Smooth muscle cell (in vitro differentiated cells): ENCODE measurements around the gene KLB. TPM values are rescaled to one million over a fixed set of nuclear protein-coding genes. Genes with fewer than 3 reads are reported as not detected.

Source experiments
- DNase-seq: peaks from one replicate; lab custom pipeline; 2025; ENCODE audit not compliant: unreplicated experiment; lab: John Stamatoyannopoulos, UW
- H2AFZ ChIP-seq: fragments of 200-600 bp; sonication (generic); 2 replicates; pipeline ENCODE4 v1.6.0; 2016; ENCODE audit warnings: antibody characterized with exemption, low read depth, mild to moderate bottlenecking
- H3F3A ChIP-seq: fragments of 200-600 bp; sonication (generic); 2 replicates; pipeline ENCODE4 v1.6.0; 2017; ENCODE audit warnings: antibody characterized with exemption, low read depth
- H3K27ac ChIP-seq: fragments of 200-600 bp; sonication (generic); 2 replicates; pipeline ENCODE4 v1.5.1; 2016; ENCODE audit warnings: low read depth, mild to moderate bottlenecking
- H3K27me3 ChIP-seq: fragments of 200-600 bp; sonication (generic); 2 replicates; pipeline ENCODE4 v1.6.1; 2016; ENCODE audit warnings: low read depth, mild to moderate bottlenecking
- H3K36me3 ChIP-seq: fragments of 200-600 bp; sonication (generic); 2 replicates; pipeline ENCODE4 v1.5.1; 2016; ENCODE audit warnings: low read depth
- H3K4me1 ChIP-seq: fragments of 200-600 bp; sonication (generic); 2 replicates; pipeline ENCODE4 v1.5.1; 2016; ENCODE audit warnings: low read depth
- H3K4me2 ChIP-seq: fragments of 200-600 bp; sonication (generic); 2 replicates; pipeline ENCODE4 v1.6.0; 2016; ENCODE audit warnings: mild to moderate bottlenecking
- H3K4me3 ChIP-seq: fragments of 200-600 bp; sonication (generic); 2 replicates; pipeline ENCODE4 v1.5.1; 2016; ENCODE audit warnings: mild to moderate bottlenecking
- H3K79me2 ChIP-seq: fragments of 200-600 bp; sonication (generic); 2 replicates; pipeline ENCODE4 v1.6.0; 2016; ENCODE audit warnings: low read depth, mild to moderate bottlenecking
- H3K9ac ChIP-seq: fragments of 200-600 bp; sonication (generic); 2 replicates; pipeline ENCODE4 v1.6.0; 2016; ENCODE audit warnings: low read depth
- H3K9me3 ChIP-seq: fragments of 200-600 bp; sonication (generic); replicated peaks from 2 replicates; pipeline ENCODE4 v1.5.1; 2016; ENCODE audit warnings: low read depth
- H4K20me1 ChIP-seq: fragments of 200-600 bp; sonication (generic); 2 replicates; pipeline ENCODE4 v1.6.0; 2016; ENCODE audit warnings: low read depth
- WGBS: methylation state at CpG from one replicate; pipeline ENCODE4 v1.1.7; 2016; ENCODE audit warnings: low lambda C conversion rate; 5-methylcytosine and 5-hydroxymethylcytosine counted together
- polyA plus RNA-seq: library from polyadenylated mRNA; unstranded; fragments of >200 nt; fragmentation: Nextera tagmentation; extraction: Ambion mirVana; gene quantifications from 2 replicates; pipeline ENCODE4 v1.2.1, GENCODE V29; 2016
- total RNA-seq: library from RNA; depleted of rRNA; stranded (reverse); fragments of >200 nt; gene quantifications from 2 replicates; pipeline ENCODE4 v1.2.3, GENCODE V29; 2014
- TF ChIP-seq, protein P1 (sequence below): fragments of 200-600 bp; sonication (generic); IDR thresholded peaks from 2 replicates; pipeline ENCODE4 v1.5.1; 2017; ENCODE audit warnings: borderline replicate concordance, mild to moderate bottlenecking, antibody characterized with exemption; ENCODE audit not compliant: insufficient read depth, poor library complexity, severe bottlenecking

KLB gene
- total and polyA plus RNA-seq, 2 experiments from 2014 or later = 0.04 TPM; not detected in 1

DNA sequence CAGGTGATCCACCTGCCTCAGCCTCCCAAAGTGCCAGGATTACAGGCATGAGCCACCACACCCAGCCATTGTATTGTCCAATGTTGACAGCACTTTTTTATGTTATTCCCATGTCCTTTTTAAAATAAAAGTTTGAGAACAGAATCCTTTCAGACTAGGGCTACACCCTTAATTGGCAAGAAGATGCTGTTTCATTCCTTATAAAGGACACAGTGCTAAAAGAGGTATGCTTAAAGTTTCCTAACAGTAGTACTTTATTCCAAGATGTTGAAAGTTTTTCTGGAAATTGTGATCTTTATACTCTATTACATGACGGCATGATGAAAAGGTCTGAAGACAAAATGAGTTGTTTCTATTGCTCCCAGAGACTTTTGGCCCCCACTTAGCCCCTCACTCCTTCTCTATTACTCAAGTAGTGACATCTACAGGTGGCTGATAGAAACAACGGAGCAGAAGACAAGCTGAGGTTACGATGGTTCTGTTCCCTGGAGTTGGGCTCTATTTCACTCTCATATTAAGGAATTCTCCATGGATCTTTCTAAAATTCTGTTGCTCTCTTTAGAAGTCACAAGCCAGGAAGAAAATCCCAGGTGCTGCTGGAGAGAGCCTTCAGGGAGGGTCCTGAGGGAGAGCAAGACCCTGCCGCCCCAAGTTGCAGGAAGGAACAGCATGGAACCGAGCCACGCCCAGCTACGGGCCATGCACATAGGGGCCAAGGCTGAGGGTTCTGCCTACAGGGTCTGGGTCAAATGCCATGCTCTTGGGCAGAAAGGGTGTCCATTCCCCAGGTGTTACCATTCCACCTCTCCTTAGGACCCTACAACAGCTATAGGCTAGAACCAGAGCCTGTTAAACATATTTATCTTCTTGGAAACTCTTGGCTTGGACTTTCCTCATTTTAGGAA lies 29.2 kb downstream of the KLB start:
- Histone ChIP-seq H3K4me3 (no peak overlapping the region), H4K20me1 (no peaks in the 10 kb centered on the region), H3K4me2 (no peak overlapping the region), H3K27ac (no peak overlapping the region), H3K27me3 (peaks cover 5% of the 10 kb centered on the region), H2AFZ (no peak overlapping the region), H3K79me2 (no peaks in the 10 kb centered on the region), H3F3A (no peaks in the 10 kb centered on the region), H3K36me3 (no peaks in the 10 kb centered on the region), H3K9me3 (no peaks in the 10 kb centered on the region), H3K9ac (no peak overlapping the region), H3K4me1 (no peaks in the 10 kb centered on the region)
- TF ChIP-seq, protein P1, sequence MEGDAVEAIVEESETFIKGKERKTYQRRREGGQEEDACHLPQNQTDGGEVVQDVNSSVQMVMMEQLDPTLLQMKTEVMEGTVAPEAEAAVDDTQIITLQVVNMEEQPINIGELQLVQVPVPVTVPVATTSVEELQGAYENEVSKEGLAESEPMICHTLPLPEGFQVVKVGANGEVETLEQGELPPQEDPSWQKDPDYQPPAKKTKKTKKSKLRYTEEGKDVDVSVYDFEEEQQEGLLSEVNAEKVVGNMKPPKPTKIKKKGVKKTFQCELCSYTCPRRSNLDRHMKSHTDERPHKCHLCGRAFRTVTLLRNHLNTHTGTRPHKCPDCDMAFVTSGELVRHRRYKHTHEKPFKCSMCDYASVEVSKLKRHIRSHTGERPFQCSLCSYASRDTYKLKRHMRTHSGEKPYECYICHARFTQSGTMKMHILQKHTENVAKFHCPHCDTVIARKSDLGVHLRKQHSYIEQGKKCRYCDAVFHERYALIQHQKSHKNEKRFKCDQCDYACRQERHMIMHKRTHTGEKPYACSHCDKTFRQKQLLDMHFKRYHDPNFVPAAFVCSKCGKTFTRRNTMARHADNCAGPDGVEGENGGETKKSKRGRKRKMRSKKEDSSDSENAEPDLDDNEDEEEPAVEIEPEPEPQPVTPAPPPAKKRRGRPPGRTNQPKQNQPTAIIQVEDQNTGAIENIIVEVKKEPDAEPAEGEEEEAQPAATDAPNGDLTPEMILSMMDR = no peak
- no peak for DNase-seq
- WGBS = 64% methylated on average over 7 of the region's 7 CpGs

DNA sequence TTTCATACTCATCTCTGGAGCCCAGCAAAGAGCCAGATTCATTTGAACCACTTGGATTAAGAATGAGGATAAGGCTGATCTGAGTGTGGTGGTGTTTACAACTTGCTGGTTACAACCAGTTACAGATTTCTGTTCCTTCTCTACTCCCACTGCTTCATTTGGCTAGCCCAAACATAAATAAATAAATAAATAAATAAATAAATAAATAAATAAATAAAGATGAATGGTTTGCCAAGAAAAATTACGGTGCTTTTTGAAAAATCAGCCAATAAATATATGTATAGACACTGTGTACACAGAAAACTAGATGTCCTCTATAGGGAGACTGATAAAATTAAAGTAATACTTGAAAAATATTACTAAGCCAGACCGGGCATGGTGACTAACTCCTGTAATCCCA lies 34.9 kb downstream of the KLB start:
- Histone ChIP-seq H3K79me2 (no peaks in the 10 kb centered on the region), H2AFZ (no peak overlapping the region), H3K9ac (no peak overlapping the region), H3K4me3 (no peak overlapping the region), H3K27me3 (peaks cover 5% of the 10 kb centered on the region), H4K20me1 (no peaks in the 10 kb centered on the region), H3K4me1 (no peaks in the 10 kb centered on the region), H3K36me3 (no peaks in the 10 kb centered on the region), H3K9me3 (no peaks in the 10 kb centered on the region), H3K4me2 (no peak overlapping the region), H3F3A (no peaks in the 10 kb centered on the region), H3K27ac (no peak overlapping the region)
- WGBS = 89% methylated on average over 2 of the region's 2 CpGs
- no peak for DNase-seq
- TF ChIP-seq, protein P1 = no peak

DNA sequence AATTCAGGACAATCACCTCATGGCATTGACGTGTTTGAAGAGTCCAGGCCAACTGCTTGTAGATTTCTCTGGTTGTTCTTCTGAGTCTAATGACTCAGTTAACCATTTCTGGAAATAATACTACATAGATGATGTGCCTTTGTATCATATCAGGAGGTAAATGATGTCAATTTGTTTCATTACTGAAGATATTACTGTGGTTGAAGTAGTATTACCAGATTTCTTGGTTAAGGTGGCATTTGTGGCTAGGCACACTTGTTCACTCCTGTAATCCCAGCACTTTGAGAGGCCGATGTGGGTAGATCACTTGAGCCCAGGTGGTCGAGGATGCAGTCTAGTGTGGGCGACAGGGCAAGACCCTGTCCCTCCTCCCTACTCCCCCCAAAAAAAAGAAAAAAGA lies 36.3 kb downstream of the KLB start:
- TF ChIP-seq, protein P1 = no peak
- H2AFZ ChIP-seq = no peak overlapping the region
- no peak overlapping the region for H3K4me3 ChIP-seq
- no peaks in the 10 kb centered on the region for H3K79me2 ChIP-seq
- no peak for DNase-seq
- no peaks in the 10 kb centered on the region for H3K36me3 ChIP-seq
- H3K9ac ChIP-seq = no peak overlapping the region
- no peaks in the 10 kb centered on the region for H3K9me3 ChIP-seq
- H3K27ac ChIP-seq = no peak overlapping the region
- H3K27me3 ChIP-seq = no peaks in the 10 kb centered on the region
- H3K4me2 ChIP-seq = no peak overlapping the region
- H3F3A ChIP-seq = peaks cover 1% of the 10 kb centered on the region
- H4K20me1 ChIP-seq = no peaks in the 10 kb centered on the region
- H3K4me1 ChIP-seq = no peaks in the 10 kb centered on the region
- 86% methylated on average over 4 of the region's 4 CpGs for WGBS

DNA sequence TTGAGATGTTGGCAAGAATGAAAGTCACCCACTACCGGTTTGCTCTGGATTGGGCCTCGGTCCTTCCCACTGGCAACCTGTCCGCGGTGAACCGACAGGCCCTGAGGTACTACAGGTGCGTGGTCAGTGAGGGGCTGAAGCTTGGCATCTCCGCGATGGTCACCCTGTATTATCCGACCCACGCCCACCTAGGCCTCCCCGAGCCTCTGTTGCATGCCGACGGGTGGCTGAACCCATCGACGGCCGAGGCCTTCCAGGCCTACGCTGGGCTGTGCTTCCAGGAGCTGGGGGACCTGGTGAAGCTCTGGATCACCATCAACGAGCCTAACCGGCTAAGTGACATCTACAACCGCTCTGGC lies 39.7 kb downstream of the KLB start:
- Histone ChIP-seq H3K27me3 (no peaks in the 10 kb centered on the region), H3K4me2 (peak overlapping the region; percentile 77), H3K9me3 (no peaks in the 10 kb centered on the region), H4K20me1 (peaks cover 18% of the 10 kb centered on the region), H2AFZ (no peak overlapping the region), H3K79me2 (no peaks in the 10 kb centered on the region), H3F3A (peaks cover 22% of the 10 kb centered on the region), H3K4me1 (no peaks in the 10 kb centered on the region), H3K4me3 (peak overlapping the region; percentile 33), H3K9ac (no peak overlapping the region), H3K27ac (no peak overlapping the region), H3K36me3 (no peaks in the 10 kb centered on the region)
- no peak for DNase-seq
- TF ChIP-seq, protein P1 = no peak
- WGBS = 85% methylated on average over 20 of the region's 20 CpGs
